Transverse colon (tissue), 4 donors: ENCODE data around the gene TRMT10B.

Experiments
- CTCF ChIP-seq, 5 experiments: fragments of 200-600 bp in 3 of 5; fragments of 450-650 bp in 2 of 5; sonication (generic) in 3 of 5; IDR thresholded peaks; 1 replicate in 2 of 5; 2 replicates in 3 of 5; pipeline ENCODE4 v1.5.1; 2016 to 2017; ENCODE audit warnings: antibody characterized with exemption in 5 of 5, inconsistent platforms in 3 of 5, mild to moderate bottlenecking in 2 of 5, moderate library complexity in 1 of 5
- EP300 ChIP-seq: sonication (generic); formaldehyde crosslinking; IDR thresholded peaks from one replicate; pipeline ENCODE4 v1.6.1; 2017; ENCODE audit warnings: antibody characterized with exemption, low read depth
- POLR2A ChIP-seq: fragments of 450-650 bp; IDR thresholded peaks from one replicate; pipeline ENCODE4 v1.6.1; 2016; ENCODE audit warnings: antibody characterized with exemption, mild to moderate bottlenecking, moderate library complexity
- POLR2AphosphoS5 ChIP-seq, 3 donors: sonication (generic); formaldehyde crosslinking; IDR thresholded peaks; one replicate each; pipeline ENCODE4 v1.6.1; 2016; ENCODE audit warnings: antibody characterized with exemption in 3 of 3

GRCh38 chr9:37784291-37784615, 30.6 kb downstream of the TRMT10B start:
- TF ChIP-seq CTCF (IDR thresholded peaks at IDR 0.05) (no peak), POLR2A (no peak), EP300 (no peak), POLR2AphosphoS5 (IDR thresholded peaks at IDR 0.05) (no peak)
